ENCODE measurements around the gene SNPH.

DNA sequence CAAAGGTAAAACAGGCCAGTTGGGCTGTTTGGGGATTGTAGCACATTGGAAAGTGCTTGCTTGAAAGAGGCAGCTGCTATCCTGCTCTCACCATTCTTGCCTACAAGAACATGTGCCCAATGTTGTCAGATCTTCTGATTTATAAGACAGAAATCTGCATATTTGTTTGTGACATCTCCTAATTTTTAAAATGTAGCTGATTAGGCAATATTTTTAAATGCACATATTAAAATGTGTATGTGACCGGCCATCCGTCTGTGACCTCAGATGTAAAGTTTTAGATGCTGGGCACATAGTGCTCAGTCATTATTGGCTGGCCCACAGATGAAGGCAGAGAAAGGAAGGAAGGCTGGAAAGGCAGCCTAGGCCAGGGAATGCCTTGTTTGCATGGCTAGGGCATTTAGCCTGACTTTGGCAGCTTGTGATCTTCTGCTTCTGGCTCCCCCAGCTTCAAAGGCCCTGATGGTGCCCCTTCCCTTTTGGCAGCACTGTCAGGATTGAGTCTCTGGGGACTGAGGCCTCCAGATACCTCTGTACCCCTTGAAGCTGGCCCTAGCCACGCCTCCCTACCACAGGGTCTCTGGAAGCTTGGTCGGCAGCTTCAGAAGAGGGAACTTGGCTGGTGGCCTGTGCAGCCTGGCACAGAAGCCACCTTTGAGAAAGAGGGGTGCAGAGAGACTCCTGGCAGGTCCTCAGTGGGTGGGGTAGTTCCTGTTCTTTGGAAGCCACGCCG lies 6.4 kb downstream of the SNPH start:
- TF ChIP-seq, protein P1, sequence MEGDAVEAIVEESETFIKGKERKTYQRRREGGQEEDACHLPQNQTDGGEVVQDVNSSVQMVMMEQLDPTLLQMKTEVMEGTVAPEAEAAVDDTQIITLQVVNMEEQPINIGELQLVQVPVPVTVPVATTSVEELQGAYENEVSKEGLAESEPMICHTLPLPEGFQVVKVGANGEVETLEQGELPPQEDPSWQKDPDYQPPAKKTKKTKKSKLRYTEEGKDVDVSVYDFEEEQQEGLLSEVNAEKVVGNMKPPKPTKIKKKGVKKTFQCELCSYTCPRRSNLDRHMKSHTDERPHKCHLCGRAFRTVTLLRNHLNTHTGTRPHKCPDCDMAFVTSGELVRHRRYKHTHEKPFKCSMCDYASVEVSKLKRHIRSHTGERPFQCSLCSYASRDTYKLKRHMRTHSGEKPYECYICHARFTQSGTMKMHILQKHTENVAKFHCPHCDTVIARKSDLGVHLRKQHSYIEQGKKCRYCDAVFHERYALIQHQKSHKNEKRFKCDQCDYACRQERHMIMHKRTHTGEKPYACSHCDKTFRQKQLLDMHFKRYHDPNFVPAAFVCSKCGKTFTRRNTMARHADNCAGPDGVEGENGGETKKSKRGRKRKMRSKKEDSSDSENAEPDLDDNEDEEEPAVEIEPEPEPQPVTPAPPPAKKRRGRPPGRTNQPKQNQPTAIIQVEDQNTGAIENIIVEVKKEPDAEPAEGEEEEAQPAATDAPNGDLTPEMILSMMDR (IDR thresholded peaks at IDR 0.05), result no peak
- TF ChIP-seq POLR2A (IDR thresholded peaks at IDR 0.05), result no peak
